GM19238 (cell line): Measurements from ENCODE around the gene RIPK4.

Experiments
- DNase-seq: peaks from one replicate; pipeline ENCODE4 v3.0.0; 2011; ENCODE audit warnings: low spot score; ENCODE audit not compliant: insufficient read length

RIPK4 gene

DNA sequence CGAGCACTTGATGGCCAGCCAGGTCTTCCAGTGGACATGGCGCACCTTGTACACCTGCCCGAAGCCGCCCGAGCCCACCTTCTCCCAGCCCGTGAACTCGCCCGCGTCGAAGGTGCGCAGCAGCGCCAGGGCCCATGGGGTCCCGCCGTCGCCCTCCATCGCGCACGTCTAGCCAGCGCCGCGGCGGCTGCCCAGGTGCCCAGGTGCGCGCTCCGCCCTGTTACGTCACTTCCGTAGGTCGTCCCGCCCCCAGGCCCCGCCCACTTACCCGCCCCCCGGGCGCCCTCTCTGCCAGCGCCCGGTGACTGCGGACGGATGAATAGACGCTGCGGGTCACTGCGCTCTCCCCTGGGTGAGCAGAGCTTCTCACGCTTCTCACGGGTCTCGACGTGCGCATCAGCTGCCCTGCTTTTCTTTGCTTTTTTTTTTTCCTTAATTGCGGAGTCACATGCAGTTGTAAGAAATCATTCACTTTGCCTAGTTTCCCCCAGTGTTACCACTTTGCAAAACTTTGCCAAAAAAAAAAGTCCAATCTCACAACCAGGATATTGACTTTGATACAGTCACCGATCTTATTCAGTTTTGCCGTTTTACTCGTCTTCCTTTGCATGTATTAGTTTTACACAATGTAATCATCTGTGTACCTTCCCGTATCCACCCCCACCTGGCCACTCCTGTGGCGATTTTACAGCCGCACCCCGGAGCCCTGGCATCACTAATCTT, at the start of gene RIPK4:
RIPK4 (minus strand) TSS at position 170 of the 723 bp plus-strand sequence; CDS start at position 159, 11 bp downstream.
- peak; percentile 58 for DNase-seq

GRCh38 chr21:41815652-41816582, 49.1 kb upstream of the RIPK4 start:
- no peak for DNase-seq

GRCh38 chr21:41813226-41813625, 46.4 kb upstream of the RIPK4 start:
- no peak for DNase-seq

GRCh38 chr21:41812679-41813078, 45.8 kb upstream of the RIPK4 start:
- DNase-seq, result no peak

DNA sequence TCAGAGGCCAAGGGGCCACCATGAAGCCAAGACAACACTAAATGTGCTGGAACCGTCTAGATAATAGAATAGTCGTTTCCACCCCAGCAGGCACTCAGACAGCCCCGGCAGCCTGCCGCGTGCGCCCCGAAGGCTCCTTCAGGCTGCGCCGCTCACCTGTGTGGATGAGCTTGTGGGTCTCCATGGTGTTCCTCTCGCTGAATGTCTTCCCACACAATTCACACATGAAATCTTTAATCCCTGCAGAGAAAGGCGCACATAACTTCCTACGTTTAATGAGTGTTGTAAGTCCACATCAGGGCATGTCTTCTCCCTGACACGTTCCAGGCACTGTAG, 43.7 kb upstream of the RIPK4 start:
- no peak for DNase-seq

DNA sequence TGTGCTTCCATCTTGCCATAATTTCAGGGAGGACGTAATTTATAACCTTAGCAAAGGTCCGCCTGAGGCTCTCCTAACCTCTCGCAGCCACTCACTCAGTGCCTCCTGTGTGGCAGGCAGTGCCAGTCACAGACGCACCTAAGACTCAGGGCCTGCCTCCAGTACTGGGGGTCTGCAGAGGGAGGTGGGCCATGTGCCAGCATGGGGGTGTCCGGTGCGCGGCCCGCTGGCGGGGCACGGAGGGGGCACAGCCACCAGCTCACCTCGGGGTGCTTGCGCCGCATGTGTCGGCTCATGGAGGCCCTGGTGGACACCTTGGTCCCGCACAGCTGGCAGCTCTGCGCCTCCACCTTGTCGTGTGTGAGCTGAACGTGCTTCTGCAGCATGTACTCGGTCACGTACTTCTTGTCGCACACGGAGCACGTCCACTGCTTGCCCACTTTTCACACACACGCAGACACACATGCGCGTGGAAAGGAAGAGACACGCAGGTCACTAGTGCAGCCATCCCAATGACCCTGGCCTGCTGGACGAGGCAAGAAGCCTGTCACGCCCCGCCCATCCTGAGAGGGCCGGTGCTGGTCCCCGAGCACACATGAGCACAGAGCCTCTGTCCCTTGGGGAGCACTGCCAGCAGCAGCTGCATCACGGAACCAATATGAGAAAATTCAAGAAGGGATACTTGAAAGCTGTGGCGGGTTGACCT, 43.2 kb upstream of the RIPK4 start:
- no peak for DNase-seq

DNA sequence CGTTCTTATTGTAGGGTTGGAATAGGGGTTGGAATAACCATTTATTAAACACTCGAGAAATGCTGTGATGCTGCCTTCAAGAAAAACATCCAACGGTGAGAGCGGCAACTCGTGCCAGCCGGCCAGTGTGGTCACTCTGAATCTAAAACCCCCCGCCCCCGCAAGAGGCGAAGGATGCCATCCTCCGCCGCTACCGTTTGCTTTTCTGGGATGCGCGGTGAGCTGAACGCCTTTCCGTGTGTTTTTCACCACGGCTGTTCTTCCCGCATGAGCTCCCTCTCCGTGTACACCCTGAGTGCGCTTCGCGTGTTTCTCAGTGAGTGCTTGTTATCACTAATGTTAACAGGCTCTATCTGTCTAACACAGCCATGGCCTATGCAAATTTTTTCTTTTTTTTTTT, 42.0 kb upstream of the RIPK4 start:
- DNase-seq, result no peak

DNA sequence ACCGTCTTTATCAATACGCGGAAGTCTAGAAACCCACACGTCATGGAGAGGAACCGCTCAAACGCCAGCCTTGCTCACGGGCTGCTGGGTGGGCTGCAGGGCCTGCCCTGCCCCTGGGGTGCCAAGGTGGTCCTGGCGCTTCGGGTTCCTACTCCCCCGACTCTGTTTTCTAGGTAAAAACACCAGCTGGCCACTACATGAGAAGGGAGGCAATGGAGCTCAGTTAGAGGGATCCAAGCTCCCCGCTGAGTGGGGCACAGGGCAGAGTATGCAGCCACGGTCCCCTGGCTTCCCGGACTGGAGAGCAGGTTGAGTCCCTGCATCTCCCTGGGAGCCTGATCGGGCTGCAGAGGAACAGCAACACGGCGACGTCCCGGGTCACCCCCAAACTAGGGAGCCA, 41.2 kb upstream of the RIPK4 start:
- no peak for DNase-seq

DNA sequence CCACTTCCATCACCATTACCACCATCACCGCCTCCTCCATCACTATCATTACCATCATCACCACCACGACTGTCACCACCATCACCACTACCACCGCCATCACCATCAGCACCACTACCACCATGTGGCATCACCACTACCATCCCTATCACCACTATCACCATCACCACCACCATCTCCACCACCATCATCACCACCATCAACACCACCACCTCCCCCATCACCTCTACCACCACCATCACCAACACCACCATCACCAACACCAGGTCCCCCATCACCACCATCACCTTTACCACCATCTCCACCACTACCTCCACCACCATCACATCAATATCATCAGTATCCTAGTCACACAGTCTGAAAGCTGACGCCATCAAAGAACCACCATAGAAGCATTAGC, 39.9 kb upstream of the RIPK4 start:
- DNase-seq, result no peak

DNA sequence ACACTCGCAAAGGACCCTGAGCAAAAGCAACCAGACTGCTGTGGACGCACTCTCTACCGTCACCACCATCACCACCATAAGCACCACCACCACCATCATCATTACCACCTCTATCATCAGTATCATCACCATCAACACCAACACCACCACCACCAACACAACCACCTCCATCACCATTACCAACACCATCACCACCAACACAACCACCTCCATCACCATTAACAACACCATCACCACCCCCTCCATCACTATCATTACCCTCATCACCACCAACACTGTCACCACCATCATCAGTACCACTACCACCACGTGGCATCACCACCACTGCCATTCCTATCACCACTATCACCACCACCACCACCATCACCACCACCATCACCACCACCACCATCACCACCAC, 38.8 kb upstream of the RIPK4 start:
- DNase-seq, result no peak

DNA sequence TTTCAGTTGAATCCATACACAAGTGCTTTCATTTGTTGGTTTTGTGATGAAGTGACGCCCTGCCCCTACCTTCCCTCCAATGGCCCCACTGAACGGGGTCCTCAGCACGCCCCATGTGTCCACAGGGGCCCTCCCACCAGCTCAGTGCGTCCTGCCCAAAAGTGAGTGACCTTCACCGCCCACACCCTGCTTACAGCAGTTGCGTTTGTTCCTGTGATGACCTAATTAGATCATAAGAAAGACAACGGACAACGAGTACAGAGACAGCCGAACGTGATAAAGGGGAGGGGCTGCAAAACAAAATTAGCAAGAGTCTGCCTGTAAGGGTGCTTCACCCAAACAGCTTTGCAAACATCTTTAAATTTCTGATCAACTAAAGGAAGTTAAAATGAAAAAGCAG, 38.2 kb upstream of the RIPK4 start:
- DNase-seq, result no peak

GRCh38 chr21:41804381-41804780, 37.5 kb upstream of the RIPK4 start:
- no peak for DNase-seq

GRCh38 chr21:41803316-41803715, 36.5 kb upstream of the RIPK4 start:
- DNase-seq, result no peak

DNA sequence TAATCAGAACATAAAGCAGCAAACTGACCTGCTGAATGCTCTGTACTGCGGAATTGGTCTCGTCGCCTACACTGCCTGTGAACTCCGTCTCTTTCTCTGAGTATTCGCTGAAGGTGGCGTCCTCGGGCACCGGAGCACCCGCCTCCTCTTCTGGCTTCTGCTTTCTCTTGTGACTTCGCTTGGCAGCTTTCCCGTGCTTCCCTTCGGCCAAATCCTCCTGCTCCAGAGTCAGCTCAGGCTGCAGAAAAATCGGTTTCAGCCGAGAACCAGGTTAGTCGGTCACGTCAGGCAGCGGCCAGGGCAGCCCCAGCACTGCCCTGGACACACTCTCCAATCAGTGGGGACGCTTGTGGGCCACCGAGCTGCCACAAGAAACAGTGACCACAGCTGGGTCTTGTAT, 35.8 kb upstream of the RIPK4 start:
- no peak for DNase-seq

- no peak for DNase-seq
Measured at GRCh38 chr21:41802198-41802584, 35.3 kb upstream of the RIPK4 start.

DNA sequence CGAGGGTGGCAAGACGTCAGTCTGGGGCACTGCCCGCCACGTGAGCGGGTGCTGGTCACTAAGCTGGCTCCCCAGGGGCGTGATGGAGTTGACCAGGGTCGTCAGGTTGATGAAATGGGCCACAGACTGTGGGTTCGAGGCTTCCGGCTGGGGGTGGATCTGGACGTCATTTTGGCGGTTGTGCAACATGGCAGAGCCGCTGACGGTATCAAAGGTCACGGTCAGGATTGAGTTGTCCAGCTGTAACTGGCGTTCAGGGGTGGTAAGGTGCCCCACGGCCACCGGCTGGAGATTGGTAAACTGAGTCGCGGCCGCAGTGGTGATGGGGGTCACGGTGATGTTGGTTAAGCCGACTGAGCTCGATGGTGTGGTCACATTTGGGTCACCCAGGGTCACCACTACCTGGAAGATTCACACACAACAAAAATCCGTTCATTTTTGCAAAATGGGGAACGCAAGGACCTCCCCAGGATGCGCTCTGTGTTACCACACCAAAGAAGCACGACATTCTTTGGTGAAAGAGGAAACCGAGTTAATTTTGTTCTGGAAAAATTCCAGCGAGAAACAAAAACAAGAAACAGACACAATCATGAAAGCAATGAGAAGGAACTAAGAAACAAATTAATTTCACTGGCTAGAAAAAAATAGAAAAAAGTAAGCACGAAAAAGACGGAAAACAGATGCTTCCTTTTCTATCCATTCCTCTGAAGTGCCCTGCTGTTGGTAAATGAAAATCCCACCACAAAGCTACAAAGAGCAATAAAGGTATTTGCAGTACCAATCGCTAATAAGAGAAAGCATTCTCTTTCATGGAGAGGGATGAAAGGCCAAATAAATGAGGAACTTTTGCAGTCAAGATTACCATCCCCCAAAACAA, 34.7 kb upstream of the RIPK4 start:
- no peak for DNase-seq

GRCh38 chr21:41800425-41801320, 33.8 kb upstream of the RIPK4 start:
- no peak for DNase-seq

DNA sequence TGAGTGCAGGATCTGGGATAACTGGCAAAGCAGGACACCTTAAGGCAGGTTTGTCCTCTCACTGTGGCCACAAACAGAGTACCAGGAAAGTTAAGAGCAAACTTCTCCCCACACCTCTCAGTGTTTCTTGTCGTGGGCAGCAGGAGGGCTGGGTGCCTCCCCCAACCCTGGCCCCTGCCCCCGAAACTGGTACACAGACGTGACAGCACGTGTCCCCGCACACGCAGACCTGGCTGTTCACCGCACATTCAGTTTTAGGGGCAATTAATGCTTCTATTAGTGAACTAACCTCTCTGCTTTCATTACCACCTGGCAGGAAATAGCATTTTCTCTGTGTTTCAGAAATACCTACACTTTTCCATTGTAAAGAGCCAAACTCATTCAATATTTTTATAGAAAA, 32.9 kb upstream of the RIPK4 start:
- DNase-seq, result no peak

DNA sequence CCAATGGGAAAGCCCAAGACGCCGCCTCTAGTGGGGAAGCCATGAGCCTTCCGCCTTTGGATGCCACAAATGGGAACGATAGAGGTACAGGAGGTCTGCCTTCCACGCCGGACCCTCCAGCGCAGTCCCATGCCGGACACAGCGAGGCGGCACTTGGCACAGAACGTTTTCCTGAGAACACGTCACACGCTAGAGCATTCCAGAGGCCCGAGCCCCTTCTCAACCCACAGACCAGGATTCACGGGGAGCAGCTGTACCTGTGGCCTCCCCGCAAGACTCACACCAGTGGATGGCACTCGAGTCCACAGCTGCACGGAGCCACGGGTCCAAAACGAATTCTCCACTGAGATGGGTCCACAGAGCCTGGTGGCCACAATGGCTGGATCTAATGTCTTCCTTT, 31.5 kb upstream of the RIPK4 start:
- no peak for DNase-seq

DNA sequence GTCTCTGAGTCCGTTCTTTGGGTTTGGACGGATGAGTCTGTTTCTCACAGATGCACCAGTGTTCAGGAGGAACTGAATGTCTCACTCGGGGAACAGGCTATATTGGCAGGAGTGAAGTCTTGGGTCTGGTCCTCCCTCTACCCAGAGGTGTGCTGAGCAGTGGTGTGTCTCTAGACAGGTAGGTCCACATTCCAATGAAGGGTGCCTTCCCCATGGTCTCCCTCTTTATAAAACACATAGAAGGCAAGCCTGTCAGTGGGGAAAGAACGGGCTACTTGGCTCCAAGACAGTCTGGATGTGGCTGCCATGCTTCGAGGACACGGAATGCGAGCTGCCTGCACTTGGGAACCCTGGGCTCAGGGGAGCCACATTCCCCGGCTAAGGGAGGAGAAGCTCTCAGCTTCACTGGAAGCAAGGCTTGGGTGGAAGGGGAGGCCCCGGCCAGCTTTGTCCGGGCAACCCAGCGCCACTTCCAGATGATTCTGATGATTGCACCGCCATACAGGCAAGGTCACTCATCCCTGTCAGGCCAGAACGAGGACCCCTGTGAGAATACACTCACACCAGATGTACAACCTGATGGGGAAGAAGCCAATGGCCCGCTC, 29.7 kb upstream of the RIPK4 start:
- DNase-seq, result no peak
